Measurements from ENCODE around the gene ZNF689.
"Not testable (repeated sequence)": the region's sequence is repeated elsewhere in the genome, so short reads cannot be mapped to it uniquely, and the experiment has no call there.

ZNF689 gene

GRCh38 chr16:30636599-30636998 is 26.4 kb upstream of the ZNF689 start:
- DNase-seq (ENCODE audit: low read depth in 2 of 2) = no peak

- DNase-seq (ENCODE audit: low read depth in 2 of 2) = no peak
These were observed 23.3 kb upstream of the ZNF689 start for GRCh38 chr16:30633526-30633925.

GRCh38 chr16:30632454-30632853 is 22.3 kb upstream of the ZNF689 start:
- not testable (repeated sequence) for DNase-seq (ENCODE audit: low read depth in 2 of 2)

GRCh38 chr16:30628628-30629540 is 18.7 kb upstream of the ZNF689 start:
- peak; percentile 76 to 97 for DNase-seq (ENCODE audit: low read depth in 2 of 2)

GRCh38 chr16:30626236-30626635 is 16.0 kb upstream of the ZNF689 start:
- no peak for DNase-seq (ENCODE audit: low read depth in 2 of 2)

GRCh38 chr16:30623536-30624283 is 13.5 kb upstream of the ZNF689 start:
- no peak for DNase-seq (ENCODE audit: low read depth in 2 of 2)

GRCh38 chr16:30622455-30623032 is 12.4 kb upstream of the ZNF689 start:
- DNase-seq (ENCODE audit: low read depth in 2 of 2) = no peak

- no peak for DNase-seq (ENCODE audit: low read depth in 2 of 2)
These were observed 11.6 kb upstream of the ZNF689 start for GRCh38 chr16:30621765-30622164.

- no peak for DNase-seq (ENCODE audit: low read depth in 2 of 2)
These were observed 10.0 kb upstream of the ZNF689 start for GRCh38 chr16:30620169-30620568.

- DNase-seq (ENCODE audit: low read depth in 2 of 2) = no peak
These were observed 9.4 kb upstream of the ZNF689 start for GRCh38 chr16:30619638-30620037.

- no peak for DNase-seq (ENCODE audit: low read depth in 2 of 2)
These were observed 9.0 kb upstream of the ZNF689 start for GRCh38 chr16:30619202-30619601.

GRCh38 chr16:30615358-30616091 is 5.3 kb upstream of the ZNF689 start:
- peak; percentile 37 to 82 for DNase-seq (ENCODE audit: low read depth in 2 of 2)

GRCh38 chr16:30609002-30609925 is 925 bp downstream of the ZNF689 start:
- DNase-seq (ENCODE audit: low read depth in 2 of 2) = peak; percentile 15 to 41

GRCh38 chr16:30606004-30606403 is 4.2 kb downstream of the ZNF689 start:
- no peak for DNase-seq (ENCODE audit: low read depth in 2 of 2)

GRCh38 chr16:30605158-30605557 is 5.0 kb downstream of the ZNF689 start:
- no peak for DNase-seq (ENCODE audit: low read depth in 2 of 2)

GRCh38 chr16:30604316-30604947 is 5.8 kb downstream of the ZNF689 start:
- DNase-seq (ENCODE audit: low read depth in 2 of 2) = no peak

GRCh38 chr16:30603945-30604315 is 6.3 kb downstream of the ZNF689 start:
- no peak for DNase-seq (ENCODE audit: low read depth in 2 of 2)

- DNase-seq (ENCODE audit: low read depth in 2 of 2) = no peak
These were observed 7.4 kb downstream of the ZNF689 start for GRCh38 chr16:30602616-30603277.

GRCh38 chr16:30601966-30602365 is 8.2 kb downstream of the ZNF689 start:
- no peak for DNase-seq (ENCODE audit: low read depth in 2 of 2)

- no peak for DNase-seq (ENCODE audit: low read depth in 2 of 2)
These were observed 9.3 kb downstream of the ZNF689 start for GRCh38 chr16:30600929-30601328.
